ENCODE data around the gene VPS35L. TPM values are rescaled to one million over a fixed set of nuclear protein-coding genes. Genes with fewer than 3 reads are reported as not detected.
"Not testable (repeated sequence)": the region's sequence is repeated elsewhere in the genome, so short reads cannot be mapped to it uniquely, and the experiment has no call there.

The VPS35L gene
- total and polyA plus RNA-seq, 10 of the 15 experiments (the other 5 are each of a cell fraction or from before 2014, with no cell fraction given) = 14.9 to 44.1 (median 26.3) TPM

DNA sequence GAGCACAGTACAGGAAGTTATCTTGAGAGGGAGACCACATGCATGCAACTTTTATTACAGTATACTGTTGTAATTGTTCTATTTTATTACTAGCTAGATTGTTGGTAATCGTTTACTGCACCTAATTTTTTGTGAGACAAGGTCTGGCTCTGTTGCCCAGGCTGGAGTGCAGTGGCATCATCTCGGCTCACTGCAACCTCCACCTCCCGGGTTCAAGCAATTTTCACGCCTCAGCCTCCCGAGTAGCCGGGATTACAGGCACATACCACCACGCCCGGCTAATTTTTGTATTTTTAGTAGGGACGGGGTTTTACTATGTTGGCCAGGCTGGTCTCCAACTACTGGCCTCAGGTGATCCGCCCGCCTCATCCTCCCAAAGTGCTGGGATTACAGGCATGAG, 161.2 kb downstream of the VPS35L start:
- H3K36me3 ChIP-seq (ENCODE audit: control insufficient read depth in 2 of 2, insufficient read depth in 2 of 2, low read length in 1 of 2); H3K9me3 ChIP-seq (replicated peaks; ENCODE audit: control insufficient read depth, insufficient read depth, low read length); H4K20me1 ChIP-seq (ENCODE audit: control insufficient read depth, insufficient read depth); RAD21 ChIA-PET (ENCODE audit: unreplicated experiment); SMC1A ChIA-PET (ENCODE audit: uncharacterized antibody, unreplicated experiment); H2AFZ ChIP-seq (ENCODE audit: control insufficient read depth, low read depth, low read length); FAIRE-seq; H3K27ac ChIP-seq (ENCODE audit: control insufficient read depth, insufficient read depth); H3K27me3 ChIP-seq (replicated peaks in 1 of 2; ENCODE audit: control insufficient read depth in 2 of 2, insufficient read depth in 2 of 2, low read length in 1 of 2); POLR2A ChIA-PET; BruUV-seq (replicated peaks); DNase-seq (ENCODE audit: low read depth, low spot score); in situ Hi-C loops (cut with MboI); H3K4me1 ChIP-seq (ENCODE audit: control insufficient read depth, insufficient read depth, low read length); ATAC-seq: not testable (repeated sequence)
- Histone ChIP-seq H3K79me2 (ENCODE audit: control insufficient read depth, insufficient read depth, low read length) (peaks cover 26% of the 10 kb centered on the region), H3K4me2 (ENCODE audit: control insufficient read depth, insufficient read depth) (peak overlapping the region; percentile 39), H3K9ac (ENCODE audit: control insufficient read depth, insufficient read depth, low read length) (peak overlapping the region; percentile 98; the same call in 1 of the 2 replicates), H3K4me3 (peak overlapping the region; percentile 97)
- WGBS (ENCODE audit: insufficient coverage, insufficient replicate concordance, low lambda C conversion rate, missing lambda C conversion rate) = 69% methylated on average over 11 of the region's 11 CpGs
- CTCF ChIA-PET = interaction anchor here (1.2 kb wide), 1 partner anchor 170 kb away, joined by 3 read pairs; no protein-coding TSS in a partner anchor
- intact Hi-C loops (cut with micrococcal nuclease; ENCODE audit: unreplicated experiment) = loop anchor here (2.0 kb wide), 1 partner anchor 170 kb away; no protein-coding TSS in a partner anchor
- 0 out of 4 replicates have a peak, but pooled peaks of 1 of the 2 experiments have one; percentile 6 for TF ChIP-seq IKZF2 (IDR thresholded peaks at IDR 0.05)

DNA sequence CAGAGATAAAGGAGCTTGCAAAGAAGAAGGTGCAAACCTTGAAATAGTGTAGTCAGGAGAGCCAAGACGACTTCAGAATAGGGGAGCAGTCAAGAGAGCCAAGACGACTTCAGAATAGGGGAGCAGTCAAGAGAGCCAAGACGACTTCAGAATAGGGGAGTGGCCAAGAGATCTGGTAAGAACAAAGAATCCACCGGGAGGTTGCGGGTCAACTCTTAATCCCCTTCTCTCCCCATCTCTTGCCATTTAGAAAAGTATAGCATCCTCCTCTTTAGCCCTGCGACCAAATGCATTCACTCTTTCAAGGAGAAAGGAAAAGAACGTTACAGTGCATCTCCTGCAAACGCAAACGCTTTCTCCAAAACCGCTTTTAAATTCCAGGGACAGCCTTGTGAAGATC, 161.8 kb downstream of the VPS35L start:
- peak overlapping the region; percentile 97 for H2AFZ ChIP-seq (ENCODE audit: control insufficient read depth, low read depth, low read length)
- peak overlapping the region; percentile 98 for H3K9ac ChIP-seq (ENCODE audit: control insufficient read depth, insufficient read depth, low read length)
- no peaks in the 10 kb centered on the region for H4K20me1 ChIP-seq (ENCODE audit: control insufficient read depth, insufficient read depth)
- peaks cover 2 to 4% of the 10 kb centered on the region in 2 experiments; a peak in 2 of 4 replicates for H3K36me3 ChIP-seq (ENCODE audit: control insufficient read depth in 2 of 2, insufficient read depth in 2 of 2, low read length in 1 of 2)
- WGBS (ENCODE audit: insufficient coverage, insufficient replicate concordance, low lambda C conversion rate, missing lambda C conversion rate) = 0% methylated on average over 9 of the region's 10 CpGs
- no peaks in the 10 kb centered on the region for H3K27me3 ChIP-seq (replicated peaks in 1 of 2; ENCODE audit: control insufficient read depth in 2 of 2, insufficient read depth in 2 of 2, low read length in 1 of 2)
- intact Hi-C loops (cut with micrococcal nuclease; ENCODE audit: unreplicated experiment) (loop anchor here (2.0 kb wide), 1 partner anchor 169 kb away; no protein-coding TSS in a partner anchor), in situ Hi-C loops (cut with MboI) (no loop called here)
- H3K79me2 ChIP-seq (ENCODE audit: control insufficient read depth, insufficient read depth, low read length) = peaks cover 26% of the 10 kb centered on the region
- no TSS peak for BruUV-seq (replicated peaks)
- RAD21 ChIA-PET (ENCODE audit: unreplicated experiment) = no interaction called here
- POLR2A ChIA-PET = no interaction called here
- CTCF ChIA-PET = interaction anchor here (1.2 kb wide), 1 partner anchor 169 kb away, joined by 3 read pairs; no protein-coding TSS in a partner anchor
- H3K27ac ChIP-seq (ENCODE audit: control insufficient read depth, insufficient read depth) = peak overlapping the region; percentile 73
- SMC1A ChIA-PET (ENCODE audit: uncharacterized antibody, unreplicated experiment) = interaction anchor here (1.5 kb wide), 1 partner anchor 119 kb away, joined by 4 read pairs; no protein-coding TSS in a partner anchor
- DNase-seq (ENCODE audit: low read depth, low spot score) (no peak), ATAC-seq (peak; percentile 46), FAIRE-seq (no peak)
- TF ChIP-seq IKZF2 (IDR thresholded peaks at IDR 0.05) = no peak
- TF ChIP-seq SIN3A (IDR thresholded peaks at IDR 0.05; ENCODE audit: low read depth, low read length) = no peak
- TF ChIP-seq, protein P1, sequence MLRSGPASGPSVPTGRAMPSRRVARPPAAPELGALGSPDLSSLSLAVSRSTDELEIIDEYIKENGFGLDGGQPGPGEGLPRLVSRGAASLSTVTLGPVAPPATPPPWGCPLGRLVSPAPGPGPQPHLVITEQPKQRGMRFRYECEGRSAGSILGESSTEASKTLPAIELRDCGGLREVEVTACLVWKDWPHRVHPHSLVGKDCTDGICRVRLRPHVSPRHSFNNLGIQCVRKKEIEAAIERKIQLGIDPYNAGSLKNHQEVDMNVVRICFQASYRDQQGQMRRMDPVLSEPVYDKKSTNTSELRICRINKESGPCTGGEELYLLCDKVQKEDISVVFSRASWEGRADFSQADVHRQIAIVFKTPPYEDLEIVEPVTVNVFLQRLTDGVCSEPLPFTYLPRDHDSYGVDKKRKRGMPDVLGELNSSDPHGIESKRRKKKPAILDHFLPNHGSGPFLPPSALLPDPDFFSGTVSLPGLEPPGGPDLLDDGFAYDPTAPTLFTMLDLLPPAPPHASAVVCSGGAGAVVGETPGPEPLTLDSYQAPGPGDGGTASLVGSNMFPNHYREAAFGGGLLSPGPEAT (IDR thresholded peaks at IDR 0.05; ENCODE audit: low read depth) = no peak
- no peak for TF ChIP-seq ZBED1 (IDR thresholded peaks at IDR 0.05; ENCODE audit: borderline replicate concordance)
- TF ChIP-seq, protein P2, sequence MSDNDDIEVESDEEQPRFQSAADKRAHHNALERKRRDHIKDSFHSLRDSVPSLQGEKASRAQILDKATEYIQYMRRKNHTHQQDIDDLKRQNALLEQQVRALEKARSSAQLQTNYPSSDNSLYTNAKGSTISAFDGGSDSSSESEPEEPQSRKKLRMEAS (IDR thresholded peaks at IDR 0.05; ENCODE audit: low read depth, low read length) = no peak
- TF ChIP-seq SREBF2 (IDR thresholded peaks at IDR 0.05; ENCODE audit: low read length) = no peak
- TF ChIP-seq HDGF (IDR thresholded peaks at IDR 0.05) = no peak
- no peak for TF ChIP-seq CHD1 (IDR thresholded peaks at IDR 0.05; ENCODE audit: low read depth, low read length)
- TF ChIP-seq MXI1 (IDR thresholded peaks at IDR 0.05; ENCODE audit: low read depth, low read length) = no peak
- no peak for TF ChIP-seq CEBPB (IDR thresholded peaks at IDR 0.05; ENCODE audit: borderline replicate concordance in 1 of 2, low read depth in 2 of 2, low read length in 2 of 2)
- no peak for TF ChIP-seq ZNF24 (IDR thresholded peaks at IDR 0.05)
- TF ChIP-seq RAD21 (IDR thresholded peaks at IDR 0.05; ENCODE audit: insufficient read depth, low read depth, low read length) = no peak
- no peak for TF ChIP-seq BCL11A (IDR thresholded peaks at IDR 0.05; ENCODE audit: low read depth, low read length)
- H3K4me2 ChIP-seq (ENCODE audit: control insufficient read depth, insufficient read depth) = peak overlapping the region; percentile 39
- peak overlapping the region; percentile 97 for H3K4me3 ChIP-seq
- H3K4me1 ChIP-seq (ENCODE audit: control insufficient read depth, insufficient read depth, low read length) = peaks cover 4% of the 10 kb centered on the region; the same call in 1 of the 2 replicates
- no peaks in the 10 kb centered on the region for H3K9me3 ChIP-seq (replicated peaks; ENCODE audit: control insufficient read depth, insufficient read depth, low read length)
